NOMO-1 treated with dmso at 0.1 percent for 144 hours (cell line): Measurements from ENCODE around the gene CRYGD.
"Not testable (repeated sequence)": the region's sequence is repeated elsewhere in the genome, so short reads cannot be mapped to it uniquely, and the experiment has no call there.

ENCODE experiments used
- DNase-seq: peaks from one replicate; lab custom pipeline; 2025; ENCODE audit not compliant: unreplicated experiment; lab: John Stamatoyannopoulos, UW

CRYGD gene

DNA sequence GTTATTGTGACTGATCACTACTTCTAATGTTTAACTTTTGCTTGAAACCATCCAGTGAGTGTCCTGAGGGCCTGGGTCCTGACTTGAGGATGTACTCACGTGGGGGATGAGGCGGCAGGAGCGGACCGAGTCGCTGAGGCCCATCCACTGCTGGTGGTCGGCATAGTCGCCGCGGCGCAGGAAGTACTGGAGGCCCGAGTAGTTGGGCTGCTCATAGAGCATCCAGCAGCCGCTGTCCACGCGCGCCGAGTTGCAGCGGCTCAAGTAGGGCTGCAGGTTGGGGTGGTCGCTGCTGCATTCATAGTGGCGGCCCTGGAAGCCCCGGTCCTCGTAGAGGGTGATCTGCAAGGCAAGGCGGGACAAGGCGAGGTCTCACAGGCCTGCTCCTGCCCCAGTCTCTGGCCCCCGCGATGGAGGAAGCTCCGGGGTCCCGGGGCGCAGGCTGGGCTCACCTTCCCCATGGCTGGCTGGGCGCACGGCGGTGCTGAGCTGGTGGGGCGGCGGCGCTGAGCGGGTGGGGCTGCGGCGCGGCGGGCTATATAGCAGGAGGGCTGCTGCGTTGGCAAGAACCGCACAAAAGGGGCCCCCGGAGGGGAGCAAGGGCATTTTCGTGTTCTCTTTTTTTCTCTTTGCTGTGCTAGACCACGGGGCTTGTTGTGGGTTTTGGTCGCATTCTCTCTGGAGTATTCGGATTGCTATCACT, at the start of gene CRYGD:
TSS of gene CRYGD (minus strand) at position 512 of the 703 bp plus-strand sequence. CDS start at position 461, 51 bp downstream.
- not testable (repeated sequence) for DNase-seq

DNA sequence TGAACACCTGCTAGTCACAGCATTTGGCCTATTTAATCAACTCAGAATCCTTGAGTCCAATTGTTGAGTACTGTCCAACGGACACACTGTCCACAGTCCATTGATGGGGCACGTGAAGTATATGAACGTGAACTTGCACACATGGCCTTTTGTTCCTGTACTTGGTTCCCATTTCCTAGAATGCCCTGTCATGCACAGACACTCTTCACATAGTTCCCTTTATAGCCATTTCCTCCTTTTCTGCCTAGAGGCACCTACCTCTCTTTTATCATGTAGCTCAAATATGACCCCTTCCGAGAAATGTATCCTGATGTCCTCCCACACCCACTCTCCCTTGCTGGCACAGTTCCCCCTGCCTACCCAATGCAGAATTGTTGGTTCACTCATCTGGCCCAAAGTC, 47.8 kb upstream of the CRYGD start:
- peak; percentile 78 for DNase-seq

DNA sequence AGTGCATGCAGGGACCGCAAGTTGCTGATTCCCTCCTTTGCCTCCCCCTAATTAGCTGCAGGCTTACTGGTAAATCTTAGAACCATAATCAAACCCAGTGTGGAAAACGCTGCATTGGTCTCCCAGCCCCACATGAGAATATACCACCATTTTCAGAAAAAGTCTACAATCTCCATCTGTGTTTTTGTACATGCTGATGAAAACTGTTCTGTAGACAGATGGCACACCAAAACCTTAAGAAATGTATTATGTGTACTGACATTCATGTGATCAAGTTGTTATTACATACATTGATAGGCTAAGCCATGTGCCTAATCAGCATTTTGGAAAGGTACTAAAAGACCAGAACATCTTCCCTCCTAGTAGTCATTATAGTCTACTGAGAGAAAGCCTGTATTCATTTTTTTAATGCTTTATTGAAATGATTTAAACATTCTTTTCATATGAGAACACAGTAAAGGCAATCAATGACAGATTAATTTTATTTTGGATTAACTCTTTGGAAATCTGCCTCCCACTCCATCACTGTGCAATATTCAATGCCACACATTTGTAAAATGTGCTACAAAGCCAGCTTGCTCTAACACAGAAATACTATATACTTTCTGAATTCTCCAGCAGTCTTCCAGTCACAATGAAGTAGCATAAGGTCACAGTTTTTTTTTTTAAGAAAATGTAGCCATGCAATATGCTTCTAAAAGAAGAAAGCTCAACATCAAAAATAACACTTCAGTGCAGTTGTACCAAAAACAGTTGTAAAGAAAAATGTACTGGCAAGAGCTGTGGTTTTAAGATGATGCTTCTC, 40.8 kb upstream of the CRYGD start:
- no peak for DNase-seq

DNA sequence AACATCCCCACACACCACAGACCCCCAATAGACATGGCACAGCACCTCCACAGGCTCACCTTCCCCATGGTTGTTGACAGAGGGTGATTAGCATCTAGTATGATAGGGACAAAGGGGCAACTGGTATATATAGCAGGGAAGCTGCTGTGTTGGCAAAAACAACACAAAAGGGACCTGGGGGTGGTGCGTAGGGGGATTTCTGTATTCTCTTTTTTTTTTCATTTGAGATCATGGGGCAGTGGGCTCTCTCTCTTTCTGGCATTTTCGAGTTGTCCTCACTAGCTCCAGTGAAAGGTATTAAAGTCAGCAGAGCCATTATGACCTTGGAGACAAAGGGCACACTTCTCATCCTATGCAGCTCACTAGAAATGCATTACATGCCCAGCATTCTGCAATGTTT, 39.2 kb upstream of the CRYGD start, which contains the start of gene CRYGA:
TSS of gene CRYGA (minus strand) at position 101 of the 400 bp plus-strand sequence. CDS start at position 68, 33 bp downstream.
- DNase-seq = no peak

DNA sequence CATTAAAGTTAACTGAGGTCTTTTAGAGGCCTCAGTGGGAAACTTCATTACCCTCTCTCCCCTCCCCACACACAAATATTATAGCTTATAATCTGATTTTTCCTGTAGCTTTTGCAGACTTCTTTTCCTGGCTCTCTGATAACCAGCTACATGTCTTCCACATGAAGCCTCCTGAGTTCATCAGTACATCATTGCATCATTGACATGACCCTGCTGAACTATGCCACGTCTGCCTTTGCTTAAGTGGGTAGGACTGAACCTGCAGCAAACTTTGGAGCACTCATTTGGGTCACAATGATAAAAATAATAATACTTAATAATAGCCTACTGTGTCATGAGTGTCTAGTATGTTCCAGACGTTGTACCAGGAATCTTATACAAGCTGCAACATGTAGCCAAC, 32.1 kb upstream of the CRYGD start:
- DNase-seq = no peak

DNA sequence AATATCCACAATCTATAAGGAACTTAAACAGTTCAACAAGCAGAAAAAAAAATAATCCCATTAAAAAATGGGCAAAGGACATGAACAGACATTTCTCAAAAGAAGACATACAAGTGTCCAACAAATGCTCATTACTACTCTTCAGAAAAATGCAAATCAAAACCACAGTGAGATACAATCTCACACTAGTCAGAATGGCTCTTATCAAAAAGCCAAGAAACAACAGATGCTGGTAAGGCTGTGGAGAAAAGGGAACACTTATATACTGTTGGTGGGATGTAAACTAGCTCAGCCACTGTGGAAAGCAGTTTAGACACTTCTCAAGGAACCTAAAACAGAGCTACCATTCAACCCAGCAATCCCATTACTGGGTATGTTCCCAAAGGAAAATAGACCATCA, 28.8 kb upstream of the CRYGD start:
- no peak for DNase-seq

DNA sequence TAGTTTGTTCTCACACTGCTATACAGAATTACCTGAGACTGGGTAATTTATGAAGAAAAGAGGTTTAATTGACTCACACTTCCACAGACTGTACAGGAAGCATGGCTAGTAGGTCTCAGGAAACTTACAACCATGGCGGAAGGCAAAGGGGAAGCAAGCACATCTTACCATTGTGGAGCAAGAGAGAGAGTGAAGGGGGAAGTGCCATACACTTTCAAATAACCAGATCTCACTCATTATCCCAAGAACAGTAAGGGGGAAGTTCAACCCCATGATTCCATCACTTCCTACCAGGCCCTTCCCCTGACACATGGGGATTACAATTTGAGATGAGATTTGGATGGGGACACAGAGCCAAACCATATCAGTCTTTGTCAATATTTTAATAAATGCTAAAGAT, 26.6 kb upstream of the CRYGD start:
- no peak for DNase-seq

DNA sequence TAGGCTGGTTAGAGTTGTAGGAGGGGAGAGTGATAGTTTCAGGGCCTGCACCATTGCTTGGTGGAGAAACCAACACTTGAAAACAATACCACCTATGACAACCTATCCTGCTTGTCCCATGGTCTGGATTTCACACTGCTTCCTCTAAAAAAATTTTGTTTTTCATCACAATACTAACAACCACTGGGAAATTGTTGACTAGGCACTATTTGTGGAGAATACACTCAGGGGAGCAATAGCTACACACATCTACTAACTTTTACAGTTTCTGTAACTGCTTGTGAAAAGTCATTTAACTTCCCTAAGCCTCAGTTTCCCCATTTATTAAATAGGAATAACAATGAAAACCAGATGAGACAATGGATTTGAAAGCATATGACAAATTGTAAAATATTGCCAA, 25.8 kb upstream of the CRYGD start:
- DNase-seq = no peak

DNA sequence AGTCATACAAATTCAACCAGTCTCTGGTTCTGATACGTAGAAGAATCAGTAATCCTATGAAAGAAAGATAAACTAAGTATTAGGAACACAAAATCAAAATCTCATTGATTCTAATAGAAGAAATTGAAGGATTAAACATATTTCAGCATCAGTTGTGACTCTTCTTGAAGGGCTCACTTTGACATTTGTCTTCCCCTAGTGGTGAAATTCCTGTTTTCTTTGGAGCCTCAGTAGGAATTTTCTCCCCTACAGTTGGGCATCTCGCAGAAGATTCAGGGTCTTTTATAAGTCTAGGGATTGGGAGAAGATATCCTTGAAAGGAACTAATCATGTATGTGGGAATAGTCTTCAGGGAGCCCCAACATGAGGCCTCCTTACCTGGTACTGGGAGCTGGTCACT, 24.5 kb upstream of the CRYGD start:
- DNase-seq = no peak

DNA sequence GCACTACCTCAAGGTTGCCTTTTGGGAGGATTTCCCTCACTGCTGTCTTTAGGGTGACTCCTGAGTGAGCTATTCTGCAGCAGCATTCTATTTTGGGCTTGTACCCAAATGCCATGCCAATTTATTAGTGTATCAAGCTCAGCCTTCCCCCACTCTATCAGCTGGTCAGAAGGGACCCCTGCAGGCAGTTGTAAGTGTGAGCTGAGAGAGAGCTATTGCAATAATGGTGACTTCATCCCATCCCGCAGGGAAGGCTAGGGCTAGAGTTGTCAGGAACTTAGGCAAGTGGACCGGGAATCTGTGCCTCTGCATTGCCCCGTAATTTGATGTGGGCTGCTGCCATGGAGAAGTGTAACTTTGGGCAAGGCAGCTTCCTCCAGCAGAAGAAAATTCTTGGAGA, 23.4 kb upstream of the CRYGD start:
- DNase-seq = no peak

DNA sequence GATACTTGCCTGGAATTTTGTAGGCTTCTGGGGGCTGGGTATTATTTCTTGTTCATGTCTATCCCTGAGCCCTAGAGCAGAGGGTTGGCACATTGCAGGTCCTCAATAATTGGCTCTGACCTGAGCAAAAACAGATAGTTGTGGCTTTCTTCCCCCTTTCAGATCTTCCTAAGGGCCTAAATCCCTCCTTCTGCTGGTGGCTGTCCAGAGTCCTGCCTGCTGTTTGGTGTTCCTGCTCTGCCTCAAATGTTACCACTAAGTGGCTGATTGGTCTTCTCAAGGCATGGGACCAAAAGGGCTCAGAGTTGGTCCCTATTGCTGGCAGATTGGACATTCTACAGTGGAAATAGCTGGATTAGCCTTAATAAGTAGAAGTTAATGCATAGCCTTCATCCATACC, 22.7 kb upstream of the CRYGD start:
- DNase-seq = no peak

DNA sequence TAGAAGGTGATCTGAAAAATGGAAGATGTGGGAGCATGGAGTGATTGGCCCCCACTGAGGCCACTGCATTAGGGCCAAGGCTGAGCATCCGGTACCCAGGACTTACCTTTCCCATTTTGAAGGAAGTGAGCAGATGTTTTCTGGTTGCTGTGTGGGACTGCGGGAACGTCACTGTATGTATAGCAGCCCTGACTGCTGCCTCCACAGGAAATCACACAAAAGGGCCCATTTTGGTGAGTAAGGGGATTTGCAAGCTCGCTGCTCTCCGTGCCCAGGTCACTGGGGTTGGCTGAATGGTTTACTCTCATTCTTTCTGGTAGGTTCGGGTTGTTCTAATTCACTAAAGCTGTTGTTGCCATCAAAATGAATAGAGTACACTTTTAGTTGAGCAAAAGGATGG, 21.7 kb upstream of the CRYGD start, which contains the start of gene CRYGB:
TSS of gene CRYGB (minus strand) at position 153 of the 400 bp plus-strand sequence. CDS start at position 115, 38 bp downstream.
- no peak for DNase-seq

DNA sequence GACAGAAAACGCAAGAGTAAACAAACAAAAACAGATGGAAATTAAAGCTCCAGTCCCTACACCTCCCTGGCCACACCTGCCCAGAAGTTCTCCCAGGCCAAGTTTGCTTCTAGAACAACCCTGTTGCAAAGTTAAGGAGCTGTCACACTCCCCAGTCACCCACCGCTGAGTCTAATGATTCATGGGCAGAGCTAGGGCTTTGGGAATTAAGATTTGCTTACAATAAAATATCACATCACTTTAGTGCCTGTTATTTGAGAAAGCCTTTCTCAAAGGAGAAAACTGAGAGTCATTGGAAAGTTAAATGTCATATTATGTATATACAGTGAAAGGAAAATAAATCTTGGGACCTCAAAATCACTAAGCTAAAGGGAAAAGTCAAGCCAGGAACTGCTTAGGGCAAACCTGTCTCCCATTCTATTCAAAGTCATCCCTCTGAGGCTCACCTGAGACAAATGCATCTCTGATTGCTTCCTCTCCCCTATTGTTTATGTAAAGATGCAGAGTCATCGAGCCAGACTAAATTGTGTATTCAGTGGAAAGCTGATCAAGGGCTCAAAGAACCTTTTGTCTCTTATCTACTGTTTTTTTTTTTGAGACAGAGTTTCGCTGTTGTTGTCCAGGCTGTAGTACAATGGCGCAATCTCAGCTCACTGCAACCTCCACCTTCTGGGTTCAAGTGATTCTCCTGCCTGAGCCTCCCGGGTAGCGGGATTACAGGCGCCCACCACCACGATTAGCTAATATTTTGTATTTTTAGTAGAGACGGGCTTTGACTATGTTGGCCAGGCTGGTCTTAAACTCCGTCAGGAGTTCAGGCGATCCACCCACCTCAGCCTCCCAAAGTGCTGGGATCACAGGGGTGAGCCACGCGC, 18.8 kb upstream of the CRYGD start:
- DNase-seq = no peak

DNA sequence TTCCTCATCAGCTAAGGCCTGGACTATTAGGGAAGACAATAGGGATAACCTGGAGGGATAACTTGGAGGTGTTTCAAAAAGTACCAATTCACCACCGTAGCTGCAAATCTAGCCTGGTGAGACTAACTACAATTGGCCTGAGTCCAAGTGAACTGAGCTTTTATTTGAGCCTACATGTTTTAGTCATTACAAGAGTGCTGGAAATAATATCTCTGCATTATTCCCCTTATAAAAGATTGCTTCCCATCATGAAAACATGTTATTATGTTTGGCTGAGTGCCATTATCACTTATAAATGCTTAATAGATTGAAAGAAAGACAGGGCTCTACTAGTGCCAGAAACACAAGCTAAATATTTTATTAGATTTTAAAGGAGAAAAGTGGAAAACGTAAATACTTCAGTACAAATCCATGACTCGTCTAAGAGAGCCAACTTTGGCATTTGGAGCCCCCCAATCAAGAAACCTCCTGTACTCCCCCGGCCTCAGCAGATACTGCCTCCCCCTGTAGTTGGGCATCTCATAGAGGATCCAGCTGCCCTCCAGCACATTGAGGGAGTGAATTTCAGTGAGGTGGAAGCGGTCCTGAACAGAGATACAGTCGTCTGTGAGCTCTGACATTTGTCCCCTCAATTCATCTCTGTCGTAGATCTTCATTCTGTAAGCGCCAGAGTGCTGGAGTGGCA, 18.1 kb upstream of the CRYGD start:
- DNase-seq = no peak

DNA sequence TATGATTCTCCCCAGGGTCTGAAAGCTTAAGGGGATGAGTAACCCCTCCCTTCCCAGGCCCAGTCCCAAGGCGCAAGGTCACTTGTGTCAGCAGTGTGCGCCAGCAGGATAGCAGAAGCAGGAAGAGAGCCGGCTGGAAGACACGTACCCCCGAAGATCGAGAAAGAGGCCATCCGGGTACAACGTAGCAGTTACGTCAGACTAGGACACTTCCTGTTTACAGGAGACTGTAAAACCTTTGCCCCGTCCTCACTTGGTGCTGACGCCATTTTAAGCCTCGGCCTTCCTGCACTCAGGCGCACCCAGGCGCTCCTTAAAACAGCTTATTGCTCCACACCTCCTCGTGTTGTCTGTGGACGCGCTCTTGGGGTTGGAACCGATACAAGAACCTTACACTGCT, 15.1 kb upstream of the CRYGD start:
- DNase-seq = no peak

DNA sequence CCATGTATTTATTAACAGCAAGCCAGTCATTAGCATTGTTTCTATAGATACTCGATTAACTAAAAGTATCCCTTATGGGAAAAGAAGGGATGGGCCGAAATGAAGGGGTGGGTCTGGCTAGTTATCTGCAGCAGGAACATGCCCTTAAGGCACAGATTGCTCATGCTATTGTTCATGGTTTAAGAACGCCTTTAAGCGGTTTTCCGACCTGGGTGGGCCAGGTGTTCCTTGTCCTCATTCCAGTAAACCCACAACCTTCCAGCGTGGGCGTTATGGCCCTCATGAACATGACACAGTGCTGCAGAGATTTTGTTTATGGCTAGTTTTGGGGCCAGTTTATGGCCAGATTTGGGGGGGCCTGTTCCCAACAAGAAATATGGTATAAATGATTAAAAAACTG, 14.0 kb upstream of the CRYGD start:
- not testable (repeated sequence) for DNase-seq

DNA sequence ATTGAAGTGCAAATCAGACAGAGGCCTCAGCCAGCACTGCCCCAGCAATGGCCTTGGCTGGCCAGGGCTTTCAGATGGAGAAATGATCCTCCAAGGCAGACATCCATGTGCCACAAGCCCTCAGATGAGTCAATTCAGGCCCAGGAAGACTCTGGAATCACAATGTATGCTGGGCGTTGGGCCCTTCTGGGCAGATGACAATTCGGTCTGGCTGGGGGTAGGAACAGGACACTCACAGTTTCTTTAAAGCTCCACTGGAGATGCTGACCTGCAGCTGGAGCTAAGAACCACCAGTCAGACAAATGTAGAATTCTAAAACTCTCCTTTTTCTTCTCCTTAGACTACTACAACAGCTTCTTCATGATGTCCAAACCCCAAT, 12.4 kb upstream of the CRYGD start:
- DNase-seq = no peak

DNA sequence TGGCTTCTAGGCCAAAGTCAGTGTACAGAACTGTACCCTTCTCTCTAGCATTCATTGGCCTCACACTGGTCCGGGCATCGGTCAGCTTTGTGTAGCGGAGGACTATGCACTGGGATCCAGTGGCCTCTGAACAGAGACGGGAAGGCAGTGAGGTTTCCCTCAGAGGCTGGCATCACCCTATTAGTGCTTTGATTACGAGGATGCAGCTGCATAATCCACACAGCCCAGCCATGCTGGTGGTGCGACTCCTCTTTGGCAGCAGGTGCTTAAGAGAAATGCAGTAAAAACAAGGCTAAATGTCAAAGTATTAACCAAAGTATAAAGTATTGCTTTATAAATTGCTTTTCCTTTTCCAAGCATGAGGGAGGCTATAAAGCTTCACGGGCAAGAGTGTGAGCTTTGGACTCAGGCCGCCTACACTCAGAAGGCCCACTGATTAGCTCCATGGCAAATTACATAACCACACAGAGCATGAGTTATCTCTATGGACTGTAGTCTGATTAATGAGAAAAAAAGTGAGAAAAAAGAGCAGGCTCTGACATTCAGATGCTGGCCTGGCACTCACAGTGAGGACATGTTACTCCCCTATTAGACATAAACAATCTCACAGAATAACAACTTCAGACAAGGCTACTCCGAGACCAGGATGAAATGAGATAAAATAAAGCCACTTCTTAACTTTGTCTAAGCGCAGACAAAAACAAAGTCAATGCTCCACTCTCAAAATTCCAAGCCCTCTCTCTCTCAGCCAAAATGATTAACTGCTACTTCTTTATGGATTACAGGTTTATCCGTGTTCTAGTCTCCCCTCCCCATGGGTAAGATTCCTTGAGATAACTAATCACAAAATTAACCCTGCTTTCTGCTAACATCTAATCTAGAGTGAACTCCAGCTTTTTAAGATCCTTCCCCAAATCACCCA, 11.7 kb upstream of the CRYGD start:
- DNase-seq = no peak

DNA sequence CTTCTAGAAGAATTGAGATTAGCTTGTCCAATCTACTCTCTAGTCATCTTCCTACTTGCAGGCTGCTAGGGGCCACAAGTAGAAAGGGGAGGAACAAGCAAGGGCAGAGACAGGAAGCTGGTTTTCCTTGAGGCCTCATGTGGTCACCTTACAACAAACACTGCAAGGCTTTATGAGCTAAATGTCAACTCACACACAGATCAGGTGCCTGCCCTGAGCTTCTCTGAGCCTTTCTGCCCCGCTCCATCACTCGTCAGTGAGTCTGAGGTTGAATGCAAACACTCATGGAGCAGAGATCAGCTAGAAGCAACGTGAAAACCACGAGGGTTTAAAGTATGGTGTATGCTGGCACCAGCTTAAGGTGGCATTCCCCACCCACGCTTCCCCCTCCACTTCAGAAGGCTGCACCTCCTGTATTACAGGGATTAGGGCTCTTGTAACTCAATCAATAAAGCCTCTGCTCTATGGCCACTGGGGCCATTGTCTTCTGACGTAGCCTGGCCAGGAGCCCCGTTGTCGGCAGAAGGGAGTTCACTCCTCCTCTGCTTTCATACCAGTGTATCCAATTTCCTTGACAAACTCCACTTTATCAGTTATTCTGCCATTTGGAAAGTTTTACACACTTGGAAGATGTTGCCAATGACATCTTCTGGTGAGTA, 10.7 kb upstream of the CRYGD start:
- peak; percentile 62 for DNase-seq
